Panc1 (cell line): ENCODE results near the gene H3-3A. TPM values are rescaled to one million over a fixed set of nuclear protein-coding genes. Genes with fewer than 3 reads are reported as not detected.

Source experiments
- ATAC-seq: fragments of 200-7000 bp; cut with Tn5 transposase; 2 replicates; pipeline ENCODE4 v1.9.1; 2020; ENCODE audit warnings: mild to moderate bottlenecking, moderate library complexity
- BruUV-seq: library from RNA; stranded (reverse); fragments of 400-500 nt; replicated peaks from 2 replicates; lab custom pipeline; 2021; lab: Mats Ljungman, UMichigan
- CTCF ChIA-PET: fragments of 300-600 bp; sonication (Branson Sonifier 250); formaldehyde crosslinking; loops from one replicate; lab custom pipeline; 2022; ENCODE audit warnings: antibody characterized with exemption; lab: Charles Lee
- POLR2A ChIA-PET: fragments of 300-600 bp; sonication (Branson Sonifier 250); formaldehyde crosslinking; loops from one replicate; lab custom pipeline; 2022; ENCODE audit warnings: antibody characterized with exemption; lab: Charles Lee
- DNase-seq: peaks from one replicate; pipeline ENCODE4 v3.0.0-alpha.2; 2010; ENCODE audit warnings: low read depth, low spot score
- H3K27ac ChIP-seq: 2 replicates; pipeline ENCODE4 v1.5.1; 2011; ENCODE audit warnings: mild to moderate bottlenecking, low read length, inconsistent platforms
- H3K27me3 ChIP-seq: fragments of 200-500 bp; sonication (Bioruptor generic); 2 replicates; pipeline ENCODE4 v1.6.0; 2014; ENCODE audit warnings: low read length, inconsistent platforms; ENCODE audit not compliant: control insufficient read depth, insufficient read depth
- H3K36me3 ChIP-seq: fragments of 200-500 bp; sonication (Bioruptor generic); 2 replicates; pipeline ENCODE4 v1.5.1; 2014; ENCODE audit warnings: inconsistent platforms, mild to moderate bottlenecking, low read length, moderate library complexity; ENCODE audit not compliant: control insufficient read depth, insufficient read depth
- H3K4me1 ChIP-seq: 2 replicates; pipeline ENCODE4 v1.5.1; 2011; ENCODE audit warnings: inconsistent platforms, mild to moderate bottlenecking, low read length, moderate library complexity; ENCODE audit not compliant: control insufficient read depth, insufficient read depth
- H3K4me3 ChIP-seq, 2 experiments: 2 replicates each; pipeline ENCODE4 v1.5.1; 2011 to 2012; ENCODE audit warnings: low read depth in 2 of 2, low read length in 2 of 2, mild to moderate bottlenecking in 2 of 2, inconsistent platforms in 1 of 2, moderate library complexity in 1 of 2
- H3K9me3 ChIP-seq: fragments of 200-500 bp; sonication (Bioruptor generic); 2 replicates; pipeline ENCODE4 v1.5.1; 2014; ENCODE audit warnings: low read depth, mild to moderate bottlenecking, inconsistent platforms, low read length, moderate library complexity; ENCODE audit not compliant: control insufficient read depth, insufficient read depth
- POLR2AphosphoS5 ChIP-seq: IDR thresholded peaks from 2 replicates; pipeline ENCODE4 v1.6.1; 2012; ENCODE audit warnings: mild to moderate bottlenecking, low read depth, low read length, moderate library complexity
- REST ChIP-seq, 2 experiments: IDR thresholded peaks; 2 replicates each; pipeline ENCODE4 v1.6.1; 2011 to 2012; ENCODE audit warnings: low read depth in 2 of 2, control low read depth in 1 of 2, low read length in 1 of 2, mild to moderate bottlenecking in 1 of 2, moderate library complexity in 1 of 2; ENCODE audit not compliant: insufficient read depth in 1 of 2
- SIN3A ChIP-seq: IDR thresholded peaks from 2 replicates; pipeline ENCODE4 v1.6.1; 2012; ENCODE audit warnings: low read depth, mild to moderate bottlenecking, low read length, moderate library complexity, borderline replicate concordance; ENCODE audit not compliant: insufficient read depth
- TCF7L2 ChIP-seq: IDR thresholded peaks from 2 replicates; pipeline ENCODE4 v1.6.1; 2011; ENCODE audit warnings: mild to moderate bottlenecking, low read depth, low read length, inconsistent platforms
- in situ Hi-C: cut with HindIII; loops from 2 replicates; pipeline ENCODE4 v1.10.0; 2016; ENCODE audit warnings: low sequenced_read_pairs, low pct_unique_long_range_greater_than_20kb
- intact Hi-C: fragments of 100-400 bp; cut with micrococcal nuclease; formaldehyde crosslinking; loops from one replicate; pipeline ENCODE4 v1.10.0; 2022; ENCODE audit not compliant: unreplicated experiment
- total RNA-seq: library from RNA; stranded (reverse); gene quantifications from one replicate; pipeline ENCODE4 v1.2.1, GENCODE V29; 2021; ENCODE audit not compliant: unreplicated experiment
- TF ChIP-seq, protein P1 (sequence below): fragments of 450-650 bp; IDR thresholded peaks from 2 replicates; pipeline ENCODE4 v1.5.1; 2017; ENCODE audit warnings: mild to moderate bottlenecking

The H3-3A gene
- total RNA-seq, 1 experiment from 2014 or later = 404 TPM

GRCh38 chr1:226021801-226022200 lies 40.7 kb upstream of the H3-3A start:
- Histone ChIP-seq H3K4me1 (no peaks in the 10 kb centered on the region), H3K36me3 (no peaks in the 10 kb centered on the region), H3K27me3 (no peaks in the 10 kb centered on the region), H3K27ac (no peak overlapping the region), H3K4me3 (no peak overlapping the region), H3K9me3 (no peaks in the 10 kb centered on the region)
- no TSS peak for BruUV-seq
- CTCF ChIA-PET = no interaction called here
- POLR2A ChIA-PET = no interaction called here
- TF ChIP-seq POLR2AphosphoS5 (no peak), REST (IDR thresholded peaks at IDR 0.05; ENCODE audit: insufficient read depth in 1 of 2, low read depth in 2 of 2, low read length in 1 of 2) (no peak), SIN3A (no peak)
- TF ChIP-seq, protein P1, sequence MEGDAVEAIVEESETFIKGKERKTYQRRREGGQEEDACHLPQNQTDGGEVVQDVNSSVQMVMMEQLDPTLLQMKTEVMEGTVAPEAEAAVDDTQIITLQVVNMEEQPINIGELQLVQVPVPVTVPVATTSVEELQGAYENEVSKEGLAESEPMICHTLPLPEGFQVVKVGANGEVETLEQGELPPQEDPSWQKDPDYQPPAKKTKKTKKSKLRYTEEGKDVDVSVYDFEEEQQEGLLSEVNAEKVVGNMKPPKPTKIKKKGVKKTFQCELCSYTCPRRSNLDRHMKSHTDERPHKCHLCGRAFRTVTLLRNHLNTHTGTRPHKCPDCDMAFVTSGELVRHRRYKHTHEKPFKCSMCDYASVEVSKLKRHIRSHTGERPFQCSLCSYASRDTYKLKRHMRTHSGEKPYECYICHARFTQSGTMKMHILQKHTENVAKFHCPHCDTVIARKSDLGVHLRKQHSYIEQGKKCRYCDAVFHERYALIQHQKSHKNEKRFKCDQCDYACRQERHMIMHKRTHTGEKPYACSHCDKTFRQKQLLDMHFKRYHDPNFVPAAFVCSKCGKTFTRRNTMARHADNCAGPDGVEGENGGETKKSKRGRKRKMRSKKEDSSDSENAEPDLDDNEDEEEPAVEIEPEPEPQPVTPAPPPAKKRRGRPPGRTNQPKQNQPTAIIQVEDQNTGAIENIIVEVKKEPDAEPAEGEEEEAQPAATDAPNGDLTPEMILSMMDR = no peak
- ATAC-seq (no peak), DNase-seq (no peak)
- intact Hi-C loops = loop anchor here (10.0 kb wide), 1 partner anchor 733 kb away; no protein-coding TSS in a partner anchor
- in situ Hi-C loops = no loop called here

DNA sequence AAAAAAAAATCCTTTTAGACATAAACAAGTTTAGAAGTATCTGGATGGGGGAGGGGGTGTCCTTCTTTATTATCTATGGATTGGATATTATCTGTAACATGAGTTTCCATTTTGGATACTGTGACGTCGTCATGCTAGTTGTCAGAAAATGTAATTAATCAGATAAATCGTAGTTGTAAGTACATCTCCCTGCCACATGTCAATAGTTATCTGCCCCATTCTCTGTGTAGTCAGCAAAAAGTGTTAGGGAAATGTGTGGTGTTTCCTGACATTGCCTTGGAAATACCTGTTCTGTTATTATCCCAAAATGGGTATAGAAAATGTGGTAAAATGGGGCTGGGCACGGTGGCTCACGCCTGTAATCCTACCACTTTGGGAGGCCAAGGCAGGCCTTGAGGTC lies 38.8 kb upstream of the H3-3A start:
- no TSS peak for BruUV-seq

More for the DNA sequence above, 38.8 kb upstream of the H3-3A start:
- ChIA-PET CTCF (interaction anchor here (0.6 kb wide), 1 partner anchor 246 kb away, joined by 3 read pairs; no protein-coding TSS in a partner anchor), POLR2A (no interaction called here)
- TF ChIP-seq REST (IDR thresholded peaks at IDR 0.05; ENCODE audit: insufficient read depth in 1 of 2, low read depth in 2 of 2, low read length in 1 of 2) (no peak), TCF7L2 (no peak), SIN3A (no peak), POLR2AphosphoS5 (no peak)
- TF ChIP-seq, protein P1 = no peak
- no peak for ATAC-seq
- DNase-seq = no peak
- Histone ChIP-seq H3K27ac (no peak overlapping the region), H3K36me3 (no peaks in the 10 kb centered on the region), H3K4me3 (no peak overlapping the region), H3K4me1 (no peaks in the 10 kb centered on the region), H3K27me3 (no peaks in the 10 kb centered on the region), H3K9me3 (no peaks in the 10 kb centered on the region)
- in situ Hi-C loops (no loop called here), intact Hi-C loops (loop anchor here (10.0 kb wide), 1 partner anchor 731 kb away; no protein-coding TSS in a partner anchor)
